Limb (tissue), 2 donors: Measurements from ENCODE around the gene TMEM17.

Experiments used
- DNase-seq, 2 donors: peaks; one replicate each; pipeline ENCODE4 v3.0.0-alpha.2; 2016; ENCODE audit errors: extremely low spot score in 2 of 2

TMEM17 gene

GRCh38 chr2:62512384-62512783, 6.4 kb upstream of the TMEM17 start:
- DNase-seq = no peak

GRCh38 chr2:62511636-62512035, 5.6 kb upstream of the TMEM17 start:
- no peak for DNase-seq

GRCh38 chr2:62506421-62506750, 391 bp upstream of the TMEM17 start:
- DNase-seq = no peak

GRCh38 chr2:62505109-62505749, 766 bp downstream of the TMEM17 start:
- no peak for DNase-seq

GRCh38 chr2:62504657-62505056, 1.3 kb downstream of the TMEM17 start:
- DNase-seq = no peak

- DNase-seq = no peak
Measured at GRCh38 chr2:62501794-62502500, 4.0 kb downstream of the TMEM17 start.

- DNase-seq = no peak
Measured at GRCh38 chr2:62501069-62501468, 4.9 kb downstream of the TMEM17 start.

GRCh38 chr2:62499430-62500060, 6.5 kb downstream of the TMEM17 start:
- no peak for DNase-seq

- no peak for DNase-seq
Measured at GRCh38 chr2:62498739-62499138, 7.3 kb downstream of the TMEM17 start.

GRCh38 chr2:62495761-62496160, 10.2 kb downstream of the TMEM17 start:
- DNase-seq = no peak

- no peak for DNase-seq
Measured at GRCh38 chr2:62492048-62492447, 13.9 kb downstream of the TMEM17 start.

GRCh38 chr2:62489702-62490101, 16.3 kb downstream of the TMEM17 start:
- no peak for DNase-seq

GRCh38 chr2:62489162-62489561, 16.8 kb downstream of the TMEM17 start:
- peak in 1 of 2 donors; percentile 59 for DNase-seq

- no peak for DNase-seq
Measured at GRCh38 chr2:62486439-62486765, 19.6 kb downstream of the TMEM17 start.

GRCh38 chr2:62485761-62486438, 20.1 kb downstream of the TMEM17 start:
- peak in 1 of 2 donors; percentile 31 for DNase-seq

- no peak for DNase-seq
Measured at GRCh38 chr2:62482558-62483352, 23.2 kb downstream of the TMEM17 start.

GRCh38 chr2:62479917-62480316, 26.1 kb downstream of the TMEM17 start:
- no peak for DNase-seq

GRCh38 chr2:62478093-62478580, 27.9 kb downstream of the TMEM17 start:
- no peak for DNase-seq

- DNase-seq = no peak
Measured at GRCh38 chr2:62477573-62477972, 28.4 kb downstream of the TMEM17 start.

GRCh38 chr2:62475172-62476011, 30.6 kb downstream of the TMEM17 start:
- peak; percentile 51 to 52 for DNase-seq

- no peak for DNase-seq
Measured at GRCh38 chr2:62474176-62474575, 31.8 kb downstream of the TMEM17 start.
